Anterior cingulate cortex (tissue), 58 donors: ENCODE data around the gene KCTD11.

ENCODE experiments used
- DNase-seq, 58 donors: peaks; one replicate each; lab custom pipeline; 2025; lab: John Stamatoyannopoulos, UW

KCTD11 gene

GRCh38 chr17:7396147-7396546 is 44.2 kb downstream of the KCTD11 start:
- no peak for DNase-seq

- no peak for DNase-seq
These were observed 46.6 kb downstream of the KCTD11 start for GRCh38 chr17:7398612-7399011.

GRCh38 chr17:7403043-7403726 is 51.2 kb downstream of the KCTD11 start:
- peak in 3 of 58 donors; percentile 51 to 62 (median 54) for DNase-seq

- DNase-seq: peak in 2 of 58 donors; percentile 77 to 88
These were observed 51.7 kb downstream of the KCTD11 start for GRCh38 chr17:7403727-7403976.

GRCh38 chr17:7403977-7404736 is 52.2 kb downstream of the KCTD11 start, which contains the start of gene TMEM256:
TMEM256 (minus strand) TSS chr17:7404097; CDS start chr17:7404084, 13 bp downstream.
- peak; percentile 88 to 100 (median 99) for DNase-seq
